Neural progenitor cell (in vitro differentiated cells): ENCODE data around the gene ATRAID.

Experiments
- EZH2 ChIP-seq: fragments of 200-600 bp; sonication (generic); IDR thresholded peaks from 2 replicates; pipeline ENCODE4 v1.6.1; 2017; ENCODE audit warnings: antibody characterized with exemption, mild to moderate bottlenecking, moderate library complexity
- TF ChIP-seq, protein P1 (sequence below): fragments of 200-600 bp; sonication (generic); IDR thresholded peaks from 2 replicates; pipeline ENCODE4 v1.5.1; 2017; ENCODE audit warnings: antibody characterized with exemption, mild to moderate bottlenecking

DNA sequence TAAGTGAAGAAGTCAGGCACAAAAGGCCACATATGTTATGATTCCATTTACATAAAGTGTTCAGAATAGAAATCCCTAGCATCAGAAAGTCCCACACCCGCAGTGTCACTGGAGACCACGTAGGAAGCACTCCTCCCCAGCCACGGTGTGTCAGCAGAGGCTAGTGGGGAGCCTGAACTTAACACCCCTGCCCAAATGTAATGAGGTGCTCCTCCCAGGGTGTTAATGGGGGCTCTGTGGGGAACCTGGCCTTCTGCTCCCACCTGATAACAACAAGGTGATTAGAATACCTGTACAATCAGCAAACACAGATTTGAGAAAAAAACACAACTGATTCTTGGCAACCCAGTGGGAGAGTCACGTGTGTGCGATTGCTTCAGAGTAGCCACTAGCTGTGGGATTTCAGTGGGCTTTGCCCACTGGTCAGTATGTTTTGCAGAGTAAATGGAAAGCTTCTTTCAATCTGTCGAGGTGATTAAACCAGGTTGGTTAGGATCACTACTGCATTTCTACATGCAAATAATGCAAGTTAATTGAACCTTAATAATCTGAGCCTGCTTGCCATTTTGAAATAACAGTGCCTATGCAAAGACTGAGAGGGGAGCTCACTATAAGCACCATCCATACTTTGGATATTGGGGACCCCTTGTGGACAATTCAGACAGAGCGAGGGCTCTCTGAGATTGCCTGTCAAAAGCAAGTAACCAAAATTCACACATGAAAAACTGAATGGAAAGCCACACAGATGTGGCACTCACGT is 20.6 kb upstream of the ATRAID start:
- TF ChIP-seq EZH2: no peak
- TF ChIP-seq, protein P1, sequence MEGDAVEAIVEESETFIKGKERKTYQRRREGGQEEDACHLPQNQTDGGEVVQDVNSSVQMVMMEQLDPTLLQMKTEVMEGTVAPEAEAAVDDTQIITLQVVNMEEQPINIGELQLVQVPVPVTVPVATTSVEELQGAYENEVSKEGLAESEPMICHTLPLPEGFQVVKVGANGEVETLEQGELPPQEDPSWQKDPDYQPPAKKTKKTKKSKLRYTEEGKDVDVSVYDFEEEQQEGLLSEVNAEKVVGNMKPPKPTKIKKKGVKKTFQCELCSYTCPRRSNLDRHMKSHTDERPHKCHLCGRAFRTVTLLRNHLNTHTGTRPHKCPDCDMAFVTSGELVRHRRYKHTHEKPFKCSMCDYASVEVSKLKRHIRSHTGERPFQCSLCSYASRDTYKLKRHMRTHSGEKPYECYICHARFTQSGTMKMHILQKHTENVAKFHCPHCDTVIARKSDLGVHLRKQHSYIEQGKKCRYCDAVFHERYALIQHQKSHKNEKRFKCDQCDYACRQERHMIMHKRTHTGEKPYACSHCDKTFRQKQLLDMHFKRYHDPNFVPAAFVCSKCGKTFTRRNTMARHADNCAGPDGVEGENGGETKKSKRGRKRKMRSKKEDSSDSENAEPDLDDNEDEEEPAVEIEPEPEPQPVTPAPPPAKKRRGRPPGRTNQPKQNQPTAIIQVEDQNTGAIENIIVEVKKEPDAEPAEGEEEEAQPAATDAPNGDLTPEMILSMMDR: peak; percentile 76
